Stimulated activated CD4-positive, alpha-beta T cell treated with anti-CD3 and anti-CD28 coated beads, Interleukin-2, amount 100 ng/mL, for 24 hours (primary cell): Measurements from ENCODE around the gene CDC37L1.
"Not testable (repeated sequence)": the region's sequence is repeated elsewhere in the genome, so short reads cannot be mapped to it uniquely, and the experiment has no call there.

Experiments used
- DNase-seq, 2 donors: peaks; one replicate each; pipeline ENCODE4 v3.0.0-alpha.2; 2020

Gene CDC37L1

GRCh38 chr9:4679268-4680172 is at the start of gene CDC37L1:
Gene CDC37L1 (plus strand): TSS chr9:4679569. CDS start chr9:4679768, 199 bp downstream.
- peak; percentile 100 for DNase-seq

GRCh38 chr9:4630836-4631235 is 48.5 kb upstream of the CDC37L1 start:
- no peak for DNase-seq

GRCh38 chr9:4638968-4639367 is 40.4 kb upstream of the CDC37L1 start:
- DNase-seq: no peak

GRCh38 chr9:4639420-4639819 is 39.9 kb upstream of the CDC37L1 start:
- DNase-seq: no peak

GRCh38 chr9:4640027-4640426 is 39.3 kb upstream of the CDC37L1 start:
- DNase-seq: peak; percentile 34 to 46

GRCh38 chr9:4642351-4642750 is 37.0 kb upstream of the CDC37L1 start:
- no peak for DNase-seq

- DNase-seq: no peak
These were observed 25.3 kb upstream of the CDC37L1 start for GRCh38 chr9:4654084-4654483.

GRCh38 chr9:4654538-4654937 is 24.8 kb upstream of the CDC37L1 start:
- no peak for DNase-seq

- not testable (repeated sequence) for DNase-seq
These were observed 23.2 kb upstream of the CDC37L1 start for GRCh38 chr9:4656196-4656595.

- no peak for DNase-seq
These were observed 22.7 kb upstream of the CDC37L1 start for GRCh38 chr9:4656621-4657020.

- no peak for DNase-seq
These were observed 21.8 kb upstream of the CDC37L1 start for GRCh38 chr9:4657426-4658159.

- not testable (repeated sequence) for DNase-seq
These were observed 18.7 kb upstream of the CDC37L1 start for GRCh38 chr9:4660665-4661064.

GRCh38 chr9:4661165-4661564 is 18.2 kb upstream of the CDC37L1 start:
- DNase-seq: no peak

- no peak for DNase-seq
These were observed 17.8 kb upstream of the CDC37L1 start for GRCh38 chr9:4661611-4662010.

- DNase-seq: peak; percentile 79
These were observed 17.0 kb upstream of the CDC37L1 start, which contains the start of gene PLPP6 for GRCh38 chr9:4662108-4662988. Gene PLPP6 (plus strand): TSS chr9:4662294. CDS start chr9:4662376, 82 bp downstream.

- DNase-seq: peak in 1 of 2 donors; percentile 22
These were observed 16.2 kb upstream of the CDC37L1 start for GRCh38 chr9:4662989-4663792.

GRCh38 chr9:4663956-4664355 is 15.4 kb upstream of the CDC37L1 start:
- DNase-seq: no peak

GRCh38 chr9:4665357-4665756 is 14.0 kb upstream of the CDC37L1 start:
- no peak for DNase-seq

GRCh38 chr9:4666042-4666699 is 13.2 kb upstream of the CDC37L1 start, which contains the start of gene SPATA6L:
Gene SPATA6L (minus strand): TSS chr9:4666480. CDS start chr9:4666250, 230 bp downstream.
- DNase-seq: peak; percentile 42 to 55

GRCh38 chr9:4667681-4668080 is 11.7 kb upstream of the CDC37L1 start:
- no peak for DNase-seq

GRCh38 chr9:4668604-4669003 is 10.8 kb upstream of the CDC37L1 start:
- DNase-seq: no peak
